ENCODE measurements around the gene NTSR2.

The NTSR2 gene

DNA sequence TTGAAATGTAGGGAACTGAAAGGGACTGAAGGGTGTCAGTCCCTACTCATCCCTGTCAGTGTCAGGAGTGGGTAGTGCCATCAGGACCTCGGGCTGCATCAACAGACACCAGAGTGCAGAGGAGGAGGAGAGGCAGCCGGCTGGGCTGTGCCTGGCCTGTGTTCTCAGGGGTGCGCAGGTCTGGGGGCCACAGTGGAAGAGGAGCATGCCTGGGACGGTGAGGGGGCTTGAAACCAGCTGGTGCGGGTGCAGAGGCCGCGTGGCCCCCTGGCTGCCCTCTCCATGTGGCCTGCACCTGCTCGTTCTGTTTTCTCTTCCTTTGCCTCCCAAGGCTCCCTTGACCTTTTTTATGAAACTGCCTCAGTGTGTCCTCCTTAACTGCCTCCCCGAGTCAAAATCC lies 41.3 kb downstream of the NTSR2 start:
- DNase-seq = no peak

GRCh38 chr2:11625671-11626070 lies 44.3 kb downstream of the NTSR2 start:
- no peak for DNase-seq

GRCh38 chr2:11624893-11625292 lies 45.1 kb downstream of the NTSR2 start:
- DNase-seq = no peak

GRCh38 chr2:11622611-11623010 lies 47.4 kb downstream of the NTSR2 start:
- no peak for DNase-seq

- no peak for DNase-seq
Observed at GRCh38 chr2:11621410-11621809, 48.6 kb downstream of the NTSR2 start.

GRCh38 chr2:11618708-11619062 lies 51.3 kb downstream of the NTSR2 start:
- DNase-seq = no peak

DNA sequence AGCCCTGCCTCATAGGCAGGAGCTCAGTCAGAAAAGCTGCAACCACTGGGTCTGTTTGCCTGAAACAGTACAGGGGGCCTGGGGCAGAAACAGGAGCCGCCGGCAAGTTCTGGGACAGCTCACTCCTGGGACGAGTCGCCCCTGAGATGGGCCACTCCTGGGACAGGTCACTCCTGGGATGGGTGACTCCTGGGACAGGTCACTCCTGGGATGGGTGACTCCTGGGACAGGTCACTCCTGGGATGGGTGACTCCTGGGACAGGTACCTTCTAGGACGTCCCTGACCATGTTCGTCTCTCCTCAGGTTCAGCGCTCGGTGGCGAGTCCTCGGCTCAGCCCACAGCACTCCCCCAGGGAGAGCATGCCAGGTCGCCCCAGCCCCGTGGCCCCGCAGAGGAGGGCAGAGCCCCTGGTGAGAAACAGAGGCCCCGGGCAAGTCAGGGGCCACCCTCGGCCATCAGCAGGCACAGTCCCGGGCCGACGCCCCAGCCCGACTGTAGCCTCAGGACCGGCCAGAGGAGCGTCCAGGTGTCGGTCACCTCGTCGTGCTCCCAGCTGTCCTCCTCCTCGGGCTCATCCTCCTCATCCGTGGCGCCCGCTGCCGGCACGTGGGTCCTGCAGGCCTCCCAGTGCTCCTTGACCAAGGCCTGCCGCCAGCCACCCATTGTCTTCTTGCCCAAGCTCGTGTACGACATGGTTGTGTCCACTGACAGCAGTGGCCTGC lies 51.8 kb downstream of the NTSR2 start:
- DNase-seq = no peak

GRCh38 chr2:11617527-11617926 lies 52.5 kb downstream of the NTSR2 start:
- DNase-seq = no peak

DNA sequence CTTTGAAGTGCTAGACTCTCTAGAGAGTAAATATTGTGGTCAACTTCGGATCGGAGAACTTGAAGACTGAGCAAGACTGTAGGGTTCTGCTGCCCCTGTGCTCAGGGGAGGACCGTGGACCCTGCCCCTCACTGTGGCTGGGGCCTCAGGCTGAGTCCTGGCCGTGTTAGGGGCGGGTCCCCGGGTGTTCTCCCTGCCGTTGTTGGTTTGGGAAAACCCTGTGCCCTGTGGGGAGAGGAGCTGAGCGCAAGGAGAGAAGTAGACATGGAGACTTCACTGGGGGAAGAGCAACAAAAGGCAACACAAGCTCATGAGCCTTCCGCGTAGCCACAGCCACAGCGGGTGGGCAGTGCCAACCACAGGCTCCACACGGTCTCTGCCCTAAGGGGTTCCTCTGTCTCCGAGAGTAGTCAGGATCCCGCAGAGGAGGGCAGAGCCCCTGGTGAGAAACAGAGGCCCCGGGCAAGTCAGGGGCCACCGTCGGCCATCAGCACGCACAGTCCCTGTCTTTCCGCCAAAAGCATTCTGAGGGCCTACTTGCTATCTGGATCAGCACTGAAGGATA lies 53.1 kb downstream of the NTSR2 start:
- DNase-seq = no peak

DNA sequence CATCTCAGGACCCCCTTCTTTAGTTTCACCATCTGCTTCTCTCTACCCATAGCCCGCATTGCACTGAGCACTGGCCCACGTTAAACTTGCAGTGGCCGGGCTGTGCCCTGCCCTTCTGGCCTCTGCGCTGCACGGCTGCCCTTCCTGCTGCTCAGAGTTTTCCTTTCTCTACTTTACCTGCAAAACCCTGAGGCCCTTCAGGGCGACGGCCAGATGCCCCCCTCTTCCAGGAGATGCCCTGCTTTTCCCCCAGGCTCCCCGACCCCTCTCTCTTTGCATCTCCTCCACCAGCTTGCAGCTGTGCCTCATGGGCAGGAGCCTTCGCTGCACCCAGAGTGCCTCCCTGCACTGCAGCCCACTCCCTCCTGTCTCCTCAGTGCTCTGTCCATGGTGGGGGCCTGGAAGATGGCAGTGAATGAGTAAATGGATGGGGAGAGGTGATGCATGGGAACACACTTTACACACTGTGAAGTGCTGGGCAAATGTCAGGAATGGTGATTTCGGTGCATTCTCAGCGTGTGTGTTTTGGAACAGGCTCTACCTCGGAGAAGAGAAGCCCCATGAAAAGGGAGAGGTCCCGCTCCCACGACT lies 53.8 kb downstream of the NTSR2 start:
- no peak for DNase-seq

DNA sequence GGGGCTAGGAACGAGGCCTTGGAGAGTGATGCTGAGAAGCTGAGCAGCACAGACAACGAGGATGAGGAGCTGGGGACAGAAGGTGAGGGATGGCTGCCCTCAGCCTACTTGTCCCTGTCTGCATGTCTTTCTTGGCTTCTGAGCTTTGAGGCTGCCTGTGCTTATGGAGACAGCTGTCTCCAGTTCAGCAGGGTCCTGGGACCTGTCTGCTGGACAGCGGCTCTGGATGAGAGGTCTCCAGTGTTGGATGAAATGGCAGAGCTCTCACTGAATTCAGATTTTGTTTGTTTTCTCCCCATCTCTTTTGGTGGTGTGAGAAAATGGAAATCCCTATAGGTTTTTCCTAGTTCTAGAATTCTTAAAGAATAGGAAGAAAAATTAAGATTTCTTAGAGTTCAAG lies 54.8 kb downstream of the NTSR2 start:
- no peak for DNase-seq

DNA sequence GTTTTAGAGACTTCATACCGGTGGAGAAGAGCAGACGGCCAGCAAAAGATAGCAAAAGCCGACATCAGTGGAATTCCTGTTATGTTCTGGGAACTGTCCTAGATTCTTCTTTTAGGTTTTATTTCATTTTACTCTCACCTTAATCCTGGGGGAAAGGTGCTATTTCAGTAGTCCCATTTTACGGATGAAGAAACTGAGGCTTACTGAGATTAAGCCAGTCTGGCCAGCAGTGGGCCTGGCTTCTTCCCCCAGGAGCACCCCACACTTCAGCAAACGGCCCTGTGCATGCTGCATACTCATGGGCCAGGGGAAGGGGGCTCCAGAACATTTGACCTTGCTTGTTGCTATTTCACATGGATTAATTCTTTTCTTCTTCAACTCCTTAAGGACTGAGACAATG lies 56.7 kb downstream of the NTSR2 start:
- DNase-seq = no peak

DNA sequence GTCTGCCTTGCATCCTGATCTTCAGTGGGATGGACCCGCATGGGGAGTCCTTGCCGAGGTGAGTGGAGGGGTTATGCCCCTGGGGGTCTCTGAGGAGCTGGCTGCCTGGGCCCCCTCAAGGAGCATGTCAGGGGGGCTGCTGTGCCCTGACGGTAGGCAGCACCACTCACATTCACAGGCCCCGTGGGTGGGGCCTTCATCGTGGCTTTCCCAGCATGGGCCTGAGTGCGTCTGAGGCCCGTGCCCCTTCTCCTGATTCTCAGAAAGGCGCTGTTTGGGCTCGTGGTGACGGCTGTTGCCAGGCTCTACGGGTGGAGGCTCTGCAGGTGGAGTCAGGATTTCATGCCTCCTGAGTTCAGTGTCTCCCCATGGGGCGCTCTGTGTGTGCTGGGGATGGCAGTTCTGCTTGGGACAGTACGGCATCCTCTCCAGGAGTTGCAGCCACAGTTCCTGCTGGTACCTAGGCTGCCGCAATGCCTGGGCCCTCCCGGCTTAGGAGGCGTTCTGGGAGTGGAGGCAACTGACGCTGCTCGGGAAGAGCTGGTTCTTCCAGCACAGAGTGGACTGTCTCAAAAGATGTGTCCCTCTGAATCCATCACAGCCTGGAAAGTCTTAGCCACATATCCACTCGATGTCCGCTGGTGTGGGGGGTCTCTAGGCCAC lies 57.3 kb downstream of the NTSR2 start:
- DNase-seq = no peak

DNA sequence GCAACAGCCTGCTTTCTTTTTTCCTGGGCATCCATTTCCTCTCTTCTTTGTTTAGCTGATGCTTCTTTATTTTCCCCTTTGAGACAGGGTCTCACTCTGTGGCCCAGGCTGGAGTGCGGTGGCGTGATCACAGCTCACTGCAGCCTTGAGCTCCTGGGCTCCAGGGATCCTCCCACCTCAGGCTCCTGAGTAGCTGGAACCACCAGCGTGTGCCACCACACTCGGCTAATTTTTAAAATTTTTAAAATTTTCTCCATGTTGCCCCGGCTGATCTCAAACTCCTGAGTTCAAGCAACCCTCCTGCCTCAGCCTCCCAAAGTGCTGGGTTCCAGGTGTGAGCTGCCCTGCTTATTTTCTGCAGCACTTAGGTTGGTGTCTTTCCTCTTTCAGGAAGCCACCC lies 58.7 kb downstream of the NTSR2 start:
- DNase-seq = no peak

DNA sequence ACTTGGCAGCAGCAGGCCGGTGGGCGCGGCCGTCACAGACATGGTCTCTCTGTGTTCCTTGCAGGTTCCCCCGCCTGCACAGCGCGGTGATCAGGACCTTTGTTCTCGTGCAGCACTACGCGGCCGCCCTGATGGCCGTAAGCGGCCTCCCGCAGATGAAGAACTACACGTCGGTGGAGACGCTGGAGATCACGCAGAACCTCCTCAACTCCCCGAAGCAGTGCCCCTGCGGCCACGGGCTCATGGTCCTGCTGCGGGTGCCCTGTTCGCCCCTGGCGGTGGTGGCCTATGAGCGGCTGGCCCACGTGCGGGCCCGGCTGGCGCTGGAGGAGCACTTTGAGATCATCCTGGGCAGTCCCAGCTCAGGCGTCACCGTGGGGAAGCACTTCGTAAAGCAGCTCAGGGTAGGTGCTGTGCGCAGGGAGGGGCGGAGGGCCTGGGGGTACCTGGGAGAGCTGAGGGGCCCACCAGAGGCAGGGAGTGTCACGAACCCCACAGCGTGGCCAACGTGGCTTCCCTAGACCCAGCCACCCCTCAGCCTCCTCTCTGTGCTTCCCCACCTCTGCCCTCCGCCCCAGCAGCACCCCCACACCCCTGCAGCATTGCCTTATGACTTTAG lies 59.3 kb downstream of the NTSR2 start:
- DNase-seq = no peak

Measured in C1 segment of cervical spinal cord (tissue), 14 donors.